GM19240 (cell line): Measurements from ENCODE around the gene EME1.
"Not testable (repeated sequence)": the region's sequence is repeated elsewhere in the genome, so short reads cannot be mapped to it uniquely, and the experiment has no call there.

Experiments
- DNase-seq: peaks from one replicate; pipeline ENCODE4 v3.0.0; 2011; ENCODE audit warnings: low spot score; ENCODE audit not compliant: insufficient read length

The EME1 gene

DNA sequence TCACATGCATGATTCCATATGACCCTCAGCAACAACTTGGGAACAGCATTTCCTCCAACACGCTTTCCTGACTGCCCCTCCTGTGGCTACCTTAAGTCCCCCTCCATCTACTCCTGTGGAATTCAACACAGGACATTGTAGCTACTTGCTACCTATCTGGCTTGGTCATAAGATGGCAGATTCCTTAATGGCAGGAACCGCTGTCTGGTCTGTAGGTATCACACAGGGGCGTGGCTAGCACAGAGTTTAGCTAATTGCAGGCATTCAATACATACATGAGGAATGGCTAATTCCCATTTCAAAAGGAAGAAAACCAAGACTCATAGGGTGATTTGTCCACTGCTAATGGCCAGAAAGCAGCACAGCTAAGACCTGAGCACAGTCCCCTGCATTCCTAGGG is 15.7 kb downstream of the EME1 start:
- DNase-seq, result no peak

DNA sequence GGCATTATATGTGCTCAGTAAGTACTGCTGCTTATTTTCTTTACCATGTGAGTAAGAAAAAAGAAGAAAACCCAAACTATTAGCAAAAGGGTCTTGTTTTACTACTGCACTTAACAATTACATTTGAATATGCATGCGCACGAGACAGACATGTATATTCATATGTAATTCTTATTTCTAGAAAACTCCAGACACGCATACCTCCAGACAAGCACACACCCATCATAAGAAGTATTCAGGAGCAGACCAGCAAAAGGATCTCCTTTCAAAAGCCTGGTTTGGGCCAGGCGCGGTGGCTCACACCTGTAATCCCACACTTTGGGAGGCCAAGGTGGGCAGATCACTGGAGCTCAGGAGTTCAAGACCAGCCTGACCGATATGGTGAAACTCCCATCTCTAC is 16.5 kb downstream of the EME1 start:
- DNase-seq, result no peak

DNA sequence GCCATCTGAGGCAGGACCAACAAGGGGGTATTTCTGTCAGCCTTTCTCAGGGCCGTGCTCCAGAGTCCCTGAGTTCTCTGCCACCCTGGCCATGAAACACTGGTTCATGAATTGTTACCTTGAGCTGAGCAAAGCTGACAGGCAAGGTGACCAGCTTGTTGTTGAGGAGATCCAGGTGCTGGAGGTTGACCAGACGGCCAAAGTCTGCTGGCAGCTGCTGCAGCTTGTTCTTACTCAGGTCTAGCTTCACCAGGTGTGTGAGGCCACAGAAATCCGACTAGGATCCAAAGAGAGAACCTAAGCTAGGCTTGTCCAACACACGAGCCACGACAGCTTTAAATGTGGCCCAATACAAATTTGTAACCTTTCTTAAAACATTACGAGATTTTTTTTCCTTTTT is 19.6 kb downstream of the EME1 start:
- DNase-seq, result no peak

DNA sequence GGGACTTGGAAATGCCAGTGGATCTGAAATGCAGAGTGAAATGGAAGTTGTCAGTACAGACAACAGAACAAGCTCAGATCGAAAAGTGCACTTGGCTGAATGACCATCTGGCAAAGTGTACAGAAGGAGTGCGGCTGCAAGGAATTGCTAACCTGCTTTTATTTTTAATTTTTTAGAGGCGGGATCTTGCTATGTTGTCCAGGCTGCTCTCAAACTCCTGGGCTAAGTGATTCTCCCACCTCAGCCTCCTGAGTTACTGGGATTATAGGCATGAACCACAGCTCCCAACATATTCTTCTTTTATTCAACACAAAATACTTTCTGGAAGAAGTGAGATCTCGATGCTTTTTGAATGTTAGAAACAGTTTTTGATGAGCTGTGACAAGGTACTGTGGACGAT is 20.7 kb downstream of the EME1 start:
- DNase-seq, result no peak

DNA sequence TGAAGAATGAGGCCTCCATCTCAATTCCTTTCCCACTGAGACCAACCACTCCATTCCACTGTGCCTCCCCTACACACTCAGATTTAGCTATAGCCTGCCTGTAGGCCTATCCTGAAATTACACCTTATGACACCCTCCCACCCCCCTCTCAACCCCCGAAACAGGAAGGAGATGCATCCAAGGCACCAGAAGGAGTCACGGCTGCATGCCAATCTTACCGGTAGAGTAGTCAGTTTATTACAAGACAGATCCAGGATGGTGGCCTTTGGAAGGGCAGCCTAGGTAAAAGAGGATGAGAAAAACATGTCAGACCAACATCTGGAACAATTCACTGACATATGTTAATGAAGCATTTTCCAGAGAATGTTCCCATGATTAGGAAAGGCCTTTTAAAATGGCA is 21.7 kb downstream of the EME1 start:
- DNase-seq, result no peak

DNA sequence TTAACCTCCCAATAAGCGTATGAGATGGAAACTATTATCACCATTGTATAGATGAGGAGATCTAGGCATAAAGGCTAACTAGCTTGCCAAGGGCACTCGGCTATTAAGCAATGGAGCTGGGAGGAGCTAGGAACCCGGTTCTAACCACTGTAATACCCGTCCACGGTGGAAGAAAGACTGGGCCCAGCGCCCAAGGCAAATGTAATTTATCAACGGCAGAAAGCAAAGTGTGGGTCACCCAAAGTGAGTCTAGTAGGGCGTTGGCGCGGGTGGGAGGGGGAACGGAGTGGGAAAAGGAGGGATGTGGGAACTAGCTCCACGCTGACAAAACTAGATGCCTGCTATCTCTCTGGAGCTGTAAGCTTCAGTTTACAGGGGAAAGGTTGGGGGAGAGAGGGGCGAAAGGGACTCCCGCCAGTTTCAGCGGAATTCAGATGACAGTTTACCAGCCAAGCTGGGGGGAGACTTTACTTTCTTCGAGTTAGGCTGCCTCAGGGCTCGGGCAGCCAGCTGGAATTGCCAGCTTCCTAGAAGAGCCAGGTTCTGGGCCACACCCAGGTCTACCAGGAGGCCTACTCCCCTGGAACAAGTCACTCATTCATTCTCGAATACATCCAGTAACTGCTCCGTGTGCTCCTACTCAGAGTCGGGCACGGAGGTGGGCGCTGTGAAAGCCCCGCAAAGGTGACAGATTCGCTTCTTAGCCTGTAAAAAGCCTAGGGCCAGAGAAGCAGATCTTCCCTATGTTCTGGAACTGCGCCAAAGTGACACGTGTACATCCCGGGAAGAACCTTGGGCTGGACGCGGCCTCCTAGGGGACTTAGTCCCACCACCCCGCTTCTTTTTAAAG is 23.5 kb downstream of the EME1 start:
- DNase-seq, result no peak

DNA sequence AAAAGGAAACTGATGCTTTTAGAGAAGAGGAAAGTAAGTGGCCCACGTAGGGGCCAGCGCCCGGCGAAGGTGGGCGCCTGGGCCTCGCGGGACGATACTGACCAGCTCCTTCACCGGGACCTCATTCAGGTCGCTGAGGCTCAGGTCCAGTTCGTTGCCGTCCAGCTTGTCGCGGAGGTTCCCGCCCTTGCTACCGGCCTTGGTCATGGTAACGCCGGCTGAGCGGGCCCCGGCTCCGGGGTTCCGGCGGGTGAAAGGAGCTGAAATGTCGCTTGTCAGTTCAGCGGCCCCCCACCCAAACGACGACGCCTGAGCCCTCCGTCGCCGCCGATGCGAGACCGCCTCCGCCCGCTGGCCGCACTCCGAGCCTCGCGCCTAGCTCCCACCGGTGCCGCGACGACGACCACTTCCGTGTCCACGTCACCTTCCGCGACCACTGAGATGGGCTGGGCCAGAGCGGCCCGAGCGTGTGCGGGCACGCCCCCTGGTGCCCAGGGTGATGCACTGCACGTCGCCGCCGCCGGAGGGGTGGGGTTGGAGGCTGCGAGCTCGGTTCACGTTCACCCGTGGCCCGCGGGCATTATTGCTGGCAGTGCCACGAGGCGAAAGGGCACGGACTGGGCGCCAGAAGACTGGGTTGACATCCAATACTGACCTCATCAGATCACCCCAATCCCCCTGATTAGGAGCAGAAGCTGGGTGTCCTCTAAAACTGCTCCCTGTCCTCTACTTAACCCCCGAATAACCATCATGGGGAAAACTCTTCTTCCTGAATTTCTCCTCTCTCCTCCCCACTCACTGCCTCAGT is 24.3 kb downstream of the EME1 start, which contains the start of gene LRRC59:
LRRC59 (minus strand) TSS at position 413 of the 808 bp plus-strand sequence; CDS start at position 207, 206 bp downstream.
- peak; percentile 82 for DNase-seq

DNA sequence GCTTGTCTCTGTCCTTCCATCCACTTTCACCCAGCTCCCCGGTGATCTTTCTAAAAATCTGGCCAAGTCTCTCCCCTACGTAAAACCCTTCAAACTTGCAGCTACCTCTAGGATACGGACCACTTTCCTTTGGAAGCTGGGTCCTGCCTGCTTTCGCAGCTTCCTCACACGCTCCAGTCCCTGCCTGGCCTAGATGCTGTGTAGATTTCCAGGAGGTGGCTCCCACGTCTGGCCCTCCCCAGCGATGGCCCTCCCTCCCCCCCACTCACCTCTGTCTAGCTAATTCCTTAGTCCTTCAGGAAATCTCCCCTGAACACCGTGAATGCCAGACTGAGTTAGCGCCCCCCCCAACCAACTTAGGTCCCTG is 24.9 kb downstream of the EME1 start:
- DNase-seq, result no peak

DNA sequence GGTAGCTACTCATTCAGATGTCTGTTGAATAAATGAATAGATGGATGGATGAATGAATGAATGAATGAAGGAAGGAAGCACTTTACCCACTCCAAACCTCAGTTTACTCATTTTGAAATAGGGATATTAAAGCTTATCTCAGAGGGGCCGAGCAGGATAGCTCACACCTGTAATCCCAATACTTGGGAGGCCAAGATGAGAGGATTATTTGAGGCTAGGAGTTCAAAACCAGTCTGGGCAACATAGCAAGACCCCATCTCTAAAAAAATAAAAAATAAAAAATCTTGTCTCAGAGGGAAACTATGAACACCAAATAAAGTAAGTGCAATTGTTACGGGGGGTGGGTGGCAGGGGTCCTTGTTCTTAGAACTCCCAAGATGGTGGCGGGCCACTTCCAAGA is 25.6 kb downstream of the EME1 start:
- not testable (repeated sequence) for DNase-seq

DNA sequence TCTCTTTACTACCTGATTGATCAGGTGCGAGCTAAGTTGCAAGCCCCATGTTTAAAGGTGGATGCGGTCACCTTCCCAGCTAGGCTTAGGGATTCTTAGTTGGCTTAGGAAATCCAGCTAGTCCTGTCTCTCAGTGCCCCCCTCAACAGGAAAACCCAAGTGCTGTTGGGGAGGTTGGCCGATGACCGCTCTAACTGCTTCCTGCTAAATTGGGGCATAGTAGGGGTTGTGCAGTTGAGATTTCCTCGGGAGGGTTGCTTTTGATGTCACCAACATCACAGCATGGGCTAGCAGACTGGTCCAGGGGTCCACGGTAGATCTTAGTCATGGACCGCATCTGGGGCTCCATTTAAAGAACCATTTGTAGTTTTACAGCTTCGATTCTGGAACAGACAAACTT is 26.6 kb downstream of the EME1 start:
- DNase-seq, result not testable (repeated sequence)

DNA sequence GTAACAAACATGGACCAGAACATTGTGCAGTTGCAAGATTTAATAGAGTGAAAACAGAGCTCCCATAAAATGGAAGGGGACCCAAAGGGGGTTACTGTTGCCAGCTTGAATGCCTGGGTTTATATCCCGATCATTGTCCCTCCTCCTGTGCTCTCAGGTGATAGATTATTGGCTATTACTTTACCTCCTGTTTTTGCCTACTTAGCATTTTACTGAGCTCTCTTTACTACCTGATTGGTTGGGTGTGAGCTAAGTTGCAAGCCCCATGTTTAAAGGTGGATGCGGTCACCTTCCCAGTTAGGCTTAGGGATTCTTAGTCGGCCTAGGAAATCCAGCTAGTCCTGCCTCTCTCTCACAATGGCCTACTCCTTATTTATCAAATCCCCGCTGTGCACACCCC is 32.3 kb downstream of the EME1 start:
- not testable (repeated sequence) for DNase-seq

DNA sequence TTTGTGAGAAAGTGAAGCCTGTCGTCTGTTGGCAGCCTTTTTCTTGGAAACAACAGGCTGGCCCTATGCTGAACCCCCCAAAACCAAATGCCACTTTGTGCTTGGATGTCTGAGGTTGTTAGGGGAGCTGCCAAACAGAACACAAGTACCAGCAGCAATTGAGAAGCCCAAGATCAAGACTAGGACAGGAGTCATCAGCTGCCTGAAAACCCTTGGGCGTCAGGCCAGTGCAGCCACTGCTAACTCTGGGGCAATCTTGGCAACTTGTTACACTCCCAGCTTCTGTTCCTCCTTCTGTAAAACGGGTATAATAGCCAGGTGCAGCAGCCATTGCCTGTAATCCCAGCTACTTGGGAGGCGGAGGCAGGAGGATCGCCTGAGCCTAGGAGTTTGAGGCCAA is 33.5 kb downstream of the EME1 start:
- DNase-seq, result no peak

DNA sequence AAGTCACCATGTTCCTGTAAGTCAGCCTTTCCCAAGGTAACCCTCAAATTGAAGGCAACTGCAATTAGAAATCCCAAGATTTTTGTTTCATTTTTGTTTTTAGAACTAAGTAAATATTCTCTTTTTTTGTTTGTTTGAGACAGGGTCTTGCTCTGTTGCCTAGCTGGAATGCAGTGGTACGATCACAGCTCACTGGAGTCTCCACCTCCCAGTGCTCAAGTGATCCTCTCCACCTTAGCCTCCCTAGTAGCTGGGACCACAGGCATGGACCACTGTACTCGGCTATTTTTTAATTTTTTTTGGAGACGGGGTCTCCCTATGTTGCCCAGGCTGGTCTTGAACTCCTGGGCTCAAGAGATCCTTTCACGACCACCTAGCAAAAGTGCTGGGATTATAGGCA is 34.9 kb downstream of the EME1 start:
- DNase-seq, result no peak

DNA sequence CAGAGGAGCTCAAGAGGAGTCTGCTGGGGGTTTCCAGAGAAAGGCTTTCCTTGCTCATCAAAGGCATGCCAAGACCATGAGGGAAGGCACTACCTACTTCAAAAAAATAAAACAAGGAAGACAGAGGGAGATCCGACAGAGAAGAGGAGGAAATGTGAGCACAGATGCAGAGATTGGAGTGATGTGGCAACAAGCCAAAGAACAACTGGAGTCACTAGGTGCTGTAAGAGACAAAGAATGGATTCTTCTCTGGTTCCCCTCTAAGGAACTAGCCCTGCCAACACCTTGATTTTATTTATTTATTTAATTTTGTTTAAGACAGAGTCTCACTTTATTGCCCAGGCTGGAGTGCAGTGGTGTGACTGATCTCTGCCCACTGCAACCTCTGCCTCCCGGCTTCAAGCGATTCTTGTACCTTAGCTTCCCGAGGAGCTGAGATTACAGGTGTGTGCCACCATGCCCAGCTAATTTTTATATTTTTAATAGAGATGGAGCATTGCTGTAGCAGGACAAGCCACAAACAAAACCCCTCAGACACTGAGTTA is 39.2 kb downstream of the EME1 start:
- DNase-seq, result no peak

DNA sequence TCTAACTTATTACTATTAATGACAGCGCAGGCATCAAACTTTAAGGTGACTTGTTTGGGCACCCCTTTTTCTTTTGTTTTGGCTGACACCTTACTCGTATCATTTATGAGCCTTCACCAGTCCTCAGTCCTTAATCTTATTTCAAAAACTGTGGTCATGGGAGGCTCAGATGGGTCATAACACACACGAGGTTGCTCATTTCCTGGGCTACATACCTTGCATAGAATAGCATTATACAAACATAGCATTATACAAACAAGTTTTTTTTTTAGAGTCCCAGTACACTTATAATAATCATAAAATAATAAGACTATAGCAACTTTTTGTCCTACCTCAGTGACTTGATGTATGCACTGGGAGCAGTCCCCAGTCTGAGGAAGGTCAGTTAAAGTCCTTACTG is 41.8 kb downstream of the EME1 start:
- DNase-seq, result no peak

DNA sequence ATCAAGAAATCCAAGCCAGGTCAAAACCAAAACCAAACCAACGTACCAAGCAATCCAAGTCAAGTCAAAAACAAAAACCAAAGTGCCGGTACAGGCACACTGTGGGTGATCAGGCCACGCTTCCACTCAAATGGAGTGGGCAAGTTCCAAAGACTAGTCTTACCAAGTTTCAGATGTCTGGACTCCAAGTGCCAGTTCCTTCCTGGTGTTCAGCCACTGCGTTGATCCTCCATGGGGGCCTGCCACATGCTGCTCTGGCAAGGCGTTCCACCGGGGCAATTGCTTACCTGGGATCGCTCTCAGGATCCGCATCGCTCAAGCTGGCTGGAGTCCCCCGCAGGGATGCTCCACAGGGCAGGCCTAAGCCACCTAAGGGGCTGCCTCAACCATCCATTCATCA is 46.5 kb downstream of the EME1 start:
- not testable (repeated sequence) for DNase-seq

DNA sequence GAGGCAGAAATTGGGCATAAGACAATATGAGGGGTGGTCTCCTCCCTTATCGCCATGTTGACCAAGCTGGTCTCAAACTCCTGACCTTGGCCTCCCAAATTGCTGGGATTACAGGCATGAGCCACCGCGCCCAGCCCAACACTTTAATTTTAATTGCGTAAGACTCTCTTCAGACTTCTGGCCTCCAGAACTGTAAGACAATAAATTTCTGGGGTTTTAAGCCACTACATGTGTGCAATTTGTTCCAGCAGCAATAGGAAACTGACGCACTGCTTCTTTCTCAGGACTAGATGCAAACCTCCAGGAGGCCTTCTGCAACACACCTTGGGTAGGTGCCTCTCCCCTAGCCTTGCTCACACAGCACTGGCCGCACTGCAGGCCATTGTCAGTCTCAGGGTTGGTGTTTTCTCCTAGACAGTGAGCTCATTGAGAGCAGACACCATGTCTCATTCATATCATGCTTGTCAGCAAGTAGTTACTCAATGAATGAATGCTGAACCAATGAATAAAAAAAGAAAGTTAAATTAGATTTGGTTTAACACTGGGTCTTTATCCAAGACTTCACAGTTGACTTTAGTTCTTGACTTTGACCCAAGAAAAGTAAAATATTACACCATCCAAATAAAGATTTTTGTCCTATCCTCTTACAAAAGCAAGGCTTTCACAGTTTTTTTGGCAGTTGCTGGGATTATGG is 47.5 kb downstream of the EME1 start:
- DNase-seq, result no peak

DNA sequence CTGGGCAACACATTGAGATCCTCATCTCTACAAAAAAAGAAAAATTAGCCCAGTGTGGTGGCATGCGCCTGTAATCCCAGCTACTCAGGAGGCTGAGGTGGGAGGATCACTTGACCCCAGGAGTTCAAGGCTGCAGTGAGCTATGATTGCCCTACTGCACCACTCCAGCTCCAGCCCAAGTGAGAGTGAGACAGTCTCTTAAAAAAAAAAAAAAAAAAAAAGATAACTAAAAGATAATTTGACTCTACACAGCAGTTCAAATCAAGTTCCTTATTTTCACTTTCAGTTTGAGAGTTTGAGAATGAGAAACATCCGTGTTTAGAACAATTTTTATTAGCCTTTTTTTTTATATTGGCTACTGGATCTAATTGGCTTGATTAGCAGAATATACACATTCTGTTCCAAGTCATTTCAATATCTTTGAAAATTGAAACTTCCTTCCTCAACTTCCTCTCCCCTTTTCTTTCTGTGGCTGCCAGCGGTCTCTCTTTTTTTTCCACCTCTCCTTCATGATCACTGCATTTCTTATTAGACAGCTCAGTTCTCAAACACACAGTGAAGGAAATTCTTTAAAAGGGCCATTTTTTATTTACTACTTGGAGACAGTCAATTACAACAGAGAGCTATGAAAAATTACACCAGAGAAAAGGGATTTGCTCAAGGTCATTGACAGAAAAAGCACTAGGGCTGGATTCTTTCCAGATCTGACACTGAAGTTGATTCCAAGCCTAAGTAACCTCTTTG is 48.5 kb downstream of the EME1 start:
- no peak for DNase-seq

DNA sequence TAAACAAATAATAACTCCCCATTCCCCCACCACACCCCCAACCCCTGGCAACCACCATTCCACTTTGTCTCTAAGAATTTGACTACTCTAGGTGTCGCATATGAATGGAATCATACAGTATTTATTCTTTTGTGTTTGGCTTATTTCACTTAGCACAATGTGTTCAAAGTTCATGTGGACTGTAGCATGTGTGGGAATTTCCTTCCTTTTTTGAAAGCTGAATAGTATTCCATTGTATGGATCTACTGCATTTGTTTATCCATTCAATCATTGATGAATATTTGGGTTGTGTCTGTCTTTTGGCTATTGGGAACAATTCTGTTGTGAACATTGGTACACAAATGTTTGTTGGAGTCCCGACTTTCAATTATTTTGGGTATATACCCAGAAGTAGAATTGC is 49.7 kb downstream of the EME1 start:
- no peak for DNase-seq

DNA sequence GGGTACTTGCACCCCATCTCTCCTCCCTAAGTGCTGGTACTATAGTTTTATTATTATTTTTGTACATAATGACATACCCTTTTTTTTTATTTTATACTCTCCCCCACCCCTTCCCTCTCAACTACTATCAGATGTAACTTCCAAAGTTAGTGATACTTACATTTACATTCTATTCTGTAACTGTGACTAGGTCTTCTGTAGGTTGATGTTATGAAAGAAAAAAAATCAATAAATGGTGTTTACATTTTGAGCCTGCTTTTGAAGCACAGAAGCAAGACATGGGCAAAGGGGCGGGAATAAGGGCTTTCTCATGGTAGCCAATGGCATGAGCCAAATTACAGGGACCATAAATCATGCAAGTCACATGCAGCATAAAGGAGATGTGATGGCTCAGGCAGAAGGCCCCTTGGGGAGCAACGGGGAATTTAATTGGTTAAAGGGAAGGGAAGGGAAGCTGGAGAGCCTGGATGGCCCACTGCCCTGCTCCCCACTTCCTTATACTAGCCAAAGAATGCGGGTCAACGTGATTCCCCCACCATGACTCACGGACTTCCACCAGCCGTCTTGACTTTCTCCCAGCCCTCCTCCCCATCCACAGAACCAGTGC is 50.6 kb downstream of the EME1 start:
- no peak for DNase-seq
